ENCODE data around the gene TSPAN14. TPM values are rescaled to one million over a fixed set of nuclear protein-coding genes. Genes with fewer than 3 reads are reported as not detected.

Gene TSPAN14
- total RNA-seq, 1 experiment from 2014 or later = 46.9 TPM

GRCh38 chr10:80555415-80555814 is 101.3 kb downstream of the TSPAN14 start:
- CTCF ChIA-PET = interaction anchor here (0.7 to 1.3 kb wide), 2 partner anchors 107 to 111 kb away, joined by 3 to 5 read pairs; no protein-coding TSS in a partner anchor
- H3K4me3 Mint-ChIP-seq (ENCODE audit: unreplicated experiment) = no peak overlapping the region
- no TSS peak for BruUV-seq (replicated peaks)

GRCh38 chr10:80561950-80562349 is 107.8 kb downstream of the TSPAN14 start:
- H3K36me3 Mint-ChIP-seq (ENCODE audit: insufficient read depth, unreplicated experiment) = no peaks in the 10 kb centered on the region
- DNase-seq (ENCODE audit: unreplicated experiment) = no peak
- CTCF ChIA-PET = no interaction called here
- no TSS peak for BruUV-seq (replicated peaks)
- no peaks in the 10 kb centered on the region for H3K4me1 Mint-ChIP-seq (ENCODE audit: insufficient read depth, unreplicated experiment)
- peaks cover 43% of the 10 kb centered on the region for H3K27me3 Mint-ChIP-seq (ENCODE audit: insufficient read depth, unreplicated experiment)
- POLR2A ChIA-PET = interaction anchor here (0.7 to 1.4 kb wide), 2 partner anchors 14 to 963 kb away, joined by 3 to 4 read pairs; no protein-coding TSS in a partner anchor
- no peaks in the 10 kb centered on the region for H3K9me3 Mint-ChIP-seq (ENCODE audit: unreplicated experiment)
- H3K4me3 Mint-ChIP-seq (ENCODE audit: unreplicated experiment) = no peak overlapping the region
- TF ChIP-seq CTCF (IDR thresholded peaks at IDR 0.05; ENCODE audit: unreplicated experiment) = no peak
- H3K27ac Mint-ChIP-seq (ENCODE audit: low read depth, unreplicated experiment) = no peak overlapping the region
- intact Hi-C loops (cut with micrococcal nuclease) = no loop called here

More at GRCh38 chr10:80555415-80555814, 101.3 kb downstream of the TSPAN14 start:
- TF ChIP-seq CTCF (IDR thresholded peaks at IDR 0.05; ENCODE audit: unreplicated experiment) = no peak
- Mint-ChIP-seq H3K4me1 (ENCODE audit: insufficient read depth, unreplicated experiment) (peaks cover 6% of the 10 kb centered on the region), H3K27ac (ENCODE audit: low read depth, unreplicated experiment) (no peak overlapping the region), H3K9me3 (ENCODE audit: unreplicated experiment) (no peaks in the 10 kb centered on the region), H3K27me3 (ENCODE audit: insufficient read depth, unreplicated experiment) (peaks cover 33% of the 10 kb centered on the region), H3K36me3 (ENCODE audit: insufficient read depth, unreplicated experiment) (peaks cover 5% of the 10 kb centered on the region)
- intact Hi-C loops (cut with micrococcal nuclease) = no loop called here
- DNase-seq (ENCODE audit: unreplicated experiment) = no peak
- POLR2A ChIA-PET = interaction anchor here (1.0 kb wide), 1 partner anchor 10 kb away, joined by 3 read pairs; no protein-coding TSS in a partner anchor

- ChIA-PET POLR2A (no interaction called here), CTCF (interaction anchor here (0.8 kb wide), 1 partner anchor 11 kb away, joined by 4 read pairs; no protein-coding TSS in a partner anchor)
- Mint-ChIP-seq H3K27ac (ENCODE audit: low read depth, unreplicated experiment) (no peak overlapping the region), H3K36me3 (ENCODE audit: insufficient read depth, unreplicated experiment) (no peaks in the 10 kb centered on the region), H3K27me3 (ENCODE audit: insufficient read depth, unreplicated experiment) (peaks cover 53% of the 10 kb centered on the region), H3K4me1 (ENCODE audit: insufficient read depth, unreplicated experiment) (no peaks in the 10 kb centered on the region), H3K9me3 (ENCODE audit: unreplicated experiment) (no peaks in the 10 kb centered on the region), H3K4me3 (ENCODE audit: unreplicated experiment) (no peak overlapping the region)
- no peak for TF ChIP-seq CTCF (IDR thresholded peaks at IDR 0.05; ENCODE audit: unreplicated experiment)
- no peak for DNase-seq (ENCODE audit: unreplicated experiment)
- intact Hi-C loops (cut with micrococcal nuclease) = no loop called here
- BruUV-seq (replicated peaks) = no TSS peak
These were observed 113.2 kb downstream of the TSPAN14 start for GRCh38 chr10:80567292-80567691.

- TF ChIP-seq CTCF (IDR thresholded peaks at IDR 0.05; ENCODE audit: unreplicated experiment) = no peak
- BruUV-seq (replicated peaks) = no TSS peak
- CTCF ChIA-PET = interaction anchor here (0.6 to 1.0 kb wide), 3 partner anchors 17 to 126 kb away, joined by 3 to 4 read pairs (median 3); no protein-coding TSS in a partner anchor
- no peak overlapping the region for H3K27ac Mint-ChIP-seq (ENCODE audit: low read depth, unreplicated experiment)
- intact Hi-C loops (cut with micrococcal nuclease) = no loop called here
- H3K36me3 Mint-ChIP-seq (ENCODE audit: insufficient read depth, unreplicated experiment) = no peaks in the 10 kb centered on the region
- POLR2A ChIA-PET = no interaction called here
- no peaks in the 10 kb centered on the region for H3K9me3 Mint-ChIP-seq (ENCODE audit: unreplicated experiment)
- no peak for DNase-seq (ENCODE audit: unreplicated experiment)
- no peak overlapping the region for H3K4me3 Mint-ChIP-seq (ENCODE audit: unreplicated experiment)
- H3K27me3 Mint-ChIP-seq (ENCODE audit: insufficient read depth, unreplicated experiment) = peaks cover 45% of the 10 kb centered on the region
- H3K4me1 Mint-ChIP-seq (ENCODE audit: insufficient read depth, unreplicated experiment) = no peaks in the 10 kb centered on the region
These were observed 115.2 kb downstream of the TSPAN14 start for GRCh38 chr10:80569131-80569895.
